NCI-H1092 (cell line): Measurements from ENCODE around the gene FTL.

Experiments
- DNase-seq: peaks from one replicate; lab custom pipeline; 2025; lab: John Stamatoyannopoulos, UW

The FTL gene

DNA sequence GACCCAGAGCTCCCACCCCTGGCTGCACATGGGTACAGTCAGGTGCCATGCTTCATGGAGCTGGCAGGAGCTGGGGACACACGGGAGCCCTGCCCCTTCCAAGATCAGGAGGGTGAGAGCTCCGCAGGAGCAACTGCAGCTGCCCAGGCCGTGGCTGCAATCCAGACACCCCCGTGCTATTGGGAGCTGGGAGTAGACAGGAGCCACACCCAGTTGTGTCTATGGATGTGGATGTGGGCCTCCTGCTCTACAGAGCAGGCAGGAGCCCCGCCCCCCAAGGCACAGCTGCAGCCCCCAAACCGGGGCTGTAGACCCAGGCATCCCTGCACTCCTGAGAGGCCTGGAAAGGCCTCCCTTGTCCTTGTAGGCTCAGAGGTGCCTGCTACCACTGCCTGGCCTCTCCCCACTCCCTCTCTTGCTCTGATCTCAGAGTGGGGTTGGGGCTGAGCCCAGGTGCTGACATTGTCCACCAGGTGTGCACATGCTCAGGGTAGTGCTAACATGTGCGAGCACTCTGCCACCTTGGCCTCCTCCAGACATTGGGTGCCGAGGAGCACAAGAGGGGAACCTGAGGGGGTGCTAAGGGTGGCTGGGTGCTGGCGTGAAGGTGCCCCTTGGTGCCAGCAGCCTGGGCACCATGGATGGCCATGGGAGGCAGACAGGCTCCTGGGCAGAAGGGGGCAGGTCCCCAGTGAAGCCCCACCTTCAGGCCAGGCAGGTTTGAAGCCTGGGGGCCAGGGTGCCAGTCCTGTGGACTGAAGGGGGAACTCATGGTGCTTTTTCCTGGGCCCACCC lies 18.4 kb upstream of the FTL start:
- no peak for DNase-seq

DNA sequence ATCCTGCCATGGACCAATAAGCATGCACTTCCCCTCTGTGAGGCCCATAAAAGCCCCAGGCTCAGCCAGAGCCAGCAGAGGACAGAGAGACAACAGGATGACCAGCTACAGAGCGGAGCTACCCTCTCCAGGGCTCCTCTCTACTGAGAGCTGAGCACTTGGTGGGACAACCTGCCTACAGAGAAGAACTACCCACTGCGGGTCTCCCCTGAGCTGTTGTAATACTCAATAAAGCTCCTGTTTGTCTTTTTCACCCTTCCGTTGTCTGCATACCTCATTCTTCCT lies 17.9 kb upstream of the FTL start:
- no peak for DNase-seq

DNA sequence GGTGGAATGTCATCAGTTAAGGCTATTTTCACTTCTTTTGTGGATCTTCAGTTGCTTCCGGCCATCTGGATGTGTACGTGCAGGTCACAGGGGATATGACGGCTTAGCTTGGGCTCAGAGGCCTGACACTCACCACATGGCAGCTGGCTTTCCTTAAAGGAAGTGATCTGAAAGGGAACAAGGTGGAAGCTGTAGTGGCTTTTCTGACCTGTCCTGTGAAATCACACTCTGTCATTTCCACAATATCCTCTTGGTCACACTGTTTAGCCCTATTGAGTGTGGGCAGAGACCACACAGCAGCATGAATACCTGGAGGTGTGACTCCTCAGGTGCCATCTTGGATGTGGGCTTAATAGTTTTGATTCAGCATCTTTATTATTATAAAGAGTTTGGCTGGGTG lies 14.9 kb upstream of the FTL start:
- no peak for DNase-seq

DNA sequence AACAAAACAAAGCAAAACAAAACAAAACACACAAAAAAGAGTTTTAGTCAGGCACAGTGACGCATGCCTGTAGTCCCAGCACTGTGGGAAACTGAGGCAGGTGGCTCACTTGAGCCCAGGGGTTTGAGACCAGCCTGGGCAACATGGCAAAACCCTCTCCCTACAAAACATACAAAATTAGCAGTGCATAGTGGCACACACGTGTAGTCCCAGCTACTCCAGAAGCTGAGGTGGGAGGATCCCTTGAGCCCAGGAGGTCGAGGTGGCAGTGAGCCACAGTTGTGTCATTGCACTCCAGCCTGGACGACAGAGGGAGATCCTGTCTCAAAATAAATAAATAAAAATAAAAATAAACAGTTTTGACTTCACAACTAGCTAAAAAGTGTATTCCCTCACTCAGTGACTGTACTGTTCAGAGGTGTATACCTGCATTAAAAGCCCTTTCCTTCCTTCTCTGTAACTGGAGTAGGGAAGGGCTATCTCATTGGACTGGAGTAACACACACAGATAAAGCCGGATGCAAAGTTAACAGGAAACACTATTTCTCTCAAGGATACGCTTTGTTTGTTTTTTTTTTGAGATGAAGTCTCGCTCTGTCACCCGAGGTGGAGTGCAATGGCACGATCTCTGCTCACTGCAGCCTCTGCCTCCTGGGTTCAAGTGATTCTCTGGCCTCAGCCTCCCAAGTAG lies 14.1 kb upstream of the FTL start:
- DNase-seq, result no peak

DNA sequence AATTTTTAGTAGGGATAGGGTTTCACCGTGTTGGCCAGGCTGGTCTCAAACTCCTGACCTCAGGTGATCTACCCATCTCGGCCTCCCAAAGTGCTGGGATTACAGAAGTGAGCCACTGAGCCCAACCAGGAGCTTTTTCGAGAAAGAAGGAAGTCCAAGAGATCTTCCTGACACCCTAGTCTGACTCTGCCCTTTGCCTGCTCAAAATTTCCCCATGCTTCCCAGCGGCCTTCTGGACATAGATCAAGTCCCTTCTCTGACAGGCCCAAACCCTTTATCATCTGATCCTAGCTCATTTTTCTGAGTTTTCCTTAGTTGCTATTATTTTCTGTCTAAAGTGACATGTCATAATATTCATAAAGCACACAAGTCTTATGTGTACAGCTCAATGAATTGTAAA lies 12.0 kb upstream of the FTL start:
- no peak for DNase-seq

DNA sequence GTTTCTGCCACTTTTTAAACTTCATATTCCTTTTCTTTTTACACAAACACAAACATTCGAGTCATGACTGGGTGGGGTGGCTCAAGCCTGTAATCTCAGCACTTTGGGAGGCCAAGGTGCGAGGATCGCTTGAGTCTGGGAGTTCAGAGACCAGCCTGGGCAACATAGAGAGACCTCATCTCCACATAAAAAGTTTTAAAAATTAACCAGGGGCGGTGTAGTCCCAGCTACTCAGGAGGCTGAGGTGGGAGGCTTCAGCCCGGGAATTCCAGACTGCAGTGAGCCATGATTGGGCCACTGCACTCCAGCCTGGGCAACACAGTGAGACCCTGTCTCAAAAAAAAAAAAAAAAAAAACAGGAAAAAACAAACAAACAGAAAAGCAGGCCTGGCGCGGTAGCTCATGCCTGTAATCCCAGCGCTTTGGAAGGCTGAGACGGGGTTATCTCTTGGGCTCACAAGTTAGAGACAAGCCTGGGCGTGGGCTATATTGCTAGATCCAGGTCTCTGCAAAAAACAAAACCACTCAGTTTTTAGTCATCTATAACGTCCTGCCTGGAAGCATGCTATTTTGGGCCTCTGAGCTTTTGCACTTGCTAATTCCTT lies 11.0 kb upstream of the FTL start:
- DNase-seq, result no peak

DNA sequence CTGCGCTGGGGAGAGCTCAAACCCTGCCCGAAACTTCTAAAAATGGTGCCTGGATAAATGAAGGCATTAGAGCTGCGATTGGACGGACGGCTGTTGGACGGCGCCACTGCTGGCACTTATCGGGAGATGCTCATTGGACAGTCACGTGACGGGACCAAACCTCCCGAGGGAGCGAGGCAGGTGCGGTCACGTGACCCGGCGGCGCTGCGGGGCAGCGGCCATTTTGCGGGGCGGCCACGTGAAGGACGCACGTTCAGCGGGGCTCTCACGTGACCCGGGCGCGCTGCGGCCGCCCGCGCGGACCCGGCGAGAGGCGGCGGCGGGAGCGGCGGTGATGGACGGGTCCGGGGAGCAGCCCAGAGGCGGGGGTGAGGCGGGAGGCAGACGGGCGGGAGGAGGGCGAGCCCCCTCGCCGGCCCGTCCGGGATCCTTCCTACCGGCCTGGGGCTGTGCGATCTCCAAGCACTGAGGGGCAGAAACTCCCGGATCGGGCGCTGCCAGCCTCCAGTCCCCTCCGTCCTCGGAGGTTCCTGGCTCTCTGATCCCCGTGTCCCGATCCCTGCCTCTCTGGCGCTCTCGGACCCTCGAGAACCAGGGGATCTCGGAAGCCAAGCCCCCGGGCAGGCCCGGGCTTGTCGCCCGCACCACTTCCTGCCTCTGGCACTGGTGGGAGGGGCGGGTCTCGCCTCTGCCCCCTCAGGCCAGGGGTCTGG lies 10.4 kb upstream of the FTL start, which contains the start of gene BAX:
Gene BAX, plus strand, starts transcription at position 281 of the 713 bp plus-strand sequence. Its CDS starts 54 bp downstream, at position 335.
- DNase-seq, result peak; percentile 91

DNA sequence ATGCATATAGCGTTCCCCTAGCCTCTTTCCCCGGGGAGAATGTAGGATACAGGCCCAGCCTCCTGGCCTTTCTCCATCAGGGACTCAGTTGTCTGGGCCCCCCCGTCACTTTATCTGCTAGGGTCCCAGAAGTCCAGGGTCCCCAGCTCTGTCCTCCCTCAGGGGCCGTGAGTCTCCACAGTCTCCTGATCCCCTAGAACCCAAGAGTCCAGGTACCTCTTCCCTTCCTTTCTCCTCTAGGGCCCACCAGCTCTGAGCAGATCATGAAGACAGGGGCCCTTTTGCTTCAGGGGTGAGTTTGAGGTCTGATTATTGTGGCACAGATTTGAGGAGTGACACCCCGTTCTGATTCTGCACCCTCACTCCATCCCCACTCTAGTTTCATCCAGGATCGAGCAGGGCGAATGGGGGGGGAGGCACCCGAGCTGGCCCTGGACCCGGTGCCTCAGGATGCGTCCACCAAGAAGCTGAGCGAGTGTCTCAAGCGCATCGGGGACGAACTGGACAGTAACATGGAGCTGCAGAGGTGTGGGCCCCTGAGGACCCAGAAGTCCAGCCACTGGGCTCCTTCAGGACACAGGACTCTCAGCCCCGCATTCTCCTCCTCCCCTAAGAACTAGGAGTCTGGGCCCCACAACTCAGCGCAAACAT lies 9.7 kb upstream of the FTL start:
- no peak for DNase-seq

DNA sequence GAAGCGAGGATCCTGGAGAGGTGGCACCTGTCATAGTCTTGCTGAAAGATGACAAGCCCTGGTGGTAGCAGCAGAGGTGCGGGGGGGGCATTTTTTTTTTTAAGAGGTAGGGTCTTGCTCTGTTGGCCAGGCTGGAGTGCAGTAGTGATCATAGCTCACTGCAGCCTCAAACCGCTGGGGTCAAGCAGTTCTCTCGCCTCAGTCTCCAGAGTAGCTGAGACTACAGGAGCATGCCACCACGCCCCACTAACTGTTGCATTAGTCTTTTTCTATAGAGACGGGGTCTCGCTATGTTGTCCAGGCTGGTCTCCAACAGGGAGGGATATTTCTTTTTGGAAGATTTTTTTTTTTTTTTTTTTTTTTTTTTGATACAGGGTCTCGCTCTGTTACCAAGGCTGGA lies 7.1 kb upstream of the FTL start:
- no peak for DNase-seq

DNA sequence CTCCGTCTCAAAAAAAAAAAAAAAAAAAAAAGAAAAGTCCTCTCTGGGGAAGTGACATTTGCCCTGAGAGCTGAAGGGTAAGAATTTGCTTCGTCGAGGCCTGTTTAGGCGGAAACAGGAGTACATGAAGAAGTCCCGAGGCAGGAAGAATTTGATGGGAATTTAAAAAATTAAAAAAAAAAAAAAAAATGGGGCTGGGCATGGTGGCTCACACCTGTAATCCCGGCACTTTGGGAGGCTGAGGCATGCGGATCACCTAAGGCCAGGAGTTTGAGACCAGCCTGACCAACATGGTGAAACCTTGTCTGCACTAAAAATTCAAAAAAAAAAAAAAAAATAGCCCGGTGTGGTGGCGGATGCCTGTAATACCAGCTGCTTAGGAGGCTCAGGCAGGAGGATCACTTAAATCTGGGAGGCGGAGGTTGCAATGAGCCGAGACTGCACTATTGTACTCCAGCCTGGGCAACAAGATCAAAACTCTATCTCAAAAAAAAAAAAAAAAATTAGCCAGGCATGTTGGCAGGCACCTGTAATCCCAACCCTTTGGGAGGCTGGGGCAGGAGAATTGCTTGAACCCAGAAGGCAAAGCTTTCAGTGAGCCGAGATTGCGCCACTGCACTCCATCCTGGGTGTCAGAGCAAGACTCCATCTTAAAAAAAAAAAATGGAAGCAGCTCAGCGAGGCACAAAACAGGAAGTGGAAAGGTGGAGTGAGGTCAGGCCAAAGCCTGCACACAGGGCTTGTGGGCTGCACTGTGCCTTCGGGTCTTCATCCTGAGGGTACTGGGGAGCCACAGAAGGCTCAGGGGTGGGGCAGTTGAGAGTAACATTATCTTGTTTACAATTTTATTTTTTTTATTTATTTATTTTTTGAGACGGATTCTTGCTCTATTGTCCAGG lies 5.5 kb upstream of the FTL start:
- no peak for DNase-seq

DNA sequence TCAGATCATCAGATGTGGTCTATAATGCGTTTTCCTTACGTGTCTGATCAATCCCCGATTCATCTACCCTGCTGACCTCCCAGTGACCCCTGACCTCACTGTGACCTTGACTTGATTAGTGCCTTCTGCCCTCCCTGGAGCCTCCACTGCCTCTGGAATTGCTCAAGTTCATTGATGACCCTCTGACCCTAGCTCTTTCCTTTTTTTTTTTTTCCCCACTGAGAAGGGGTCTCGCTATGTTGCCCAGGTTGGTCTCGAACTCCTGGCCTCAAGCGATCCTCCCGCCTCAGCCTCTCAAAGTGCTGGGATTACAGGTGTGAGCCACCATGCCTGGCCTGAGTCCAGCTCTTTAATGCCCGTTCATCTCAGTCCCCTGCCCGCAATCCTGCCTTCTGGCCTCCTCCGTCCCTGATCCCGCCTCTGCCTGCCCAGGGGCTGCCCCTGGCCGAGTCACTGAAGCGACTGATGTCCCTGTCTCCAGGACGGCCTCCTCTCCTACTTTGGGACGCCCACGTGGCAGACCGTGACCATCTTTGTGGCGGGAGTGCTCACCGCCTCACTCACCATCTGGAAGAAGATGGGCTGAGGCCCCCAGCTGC lies 4.0 kb upstream of the FTL start:
- no peak for DNase-seq

DNA sequence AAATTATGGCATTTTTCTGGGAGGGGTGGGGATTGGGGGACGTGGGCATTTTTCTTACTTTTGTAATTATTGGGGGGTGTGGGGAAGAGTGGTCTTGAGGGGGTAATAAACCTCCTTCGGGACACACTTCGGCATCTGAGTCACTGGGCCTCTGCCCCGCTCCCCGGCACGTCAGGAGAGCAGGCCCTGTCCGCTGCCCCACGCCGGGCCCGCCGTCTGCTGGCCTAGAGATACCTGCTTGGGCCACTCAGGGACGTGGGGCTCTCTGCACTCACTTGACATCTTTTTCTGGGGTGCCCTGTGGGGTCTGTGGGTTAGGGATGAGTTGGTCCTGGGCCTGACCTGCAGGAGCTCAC lies 3.5 kb upstream of the FTL start:
- DNase-seq, result no peak

DNA sequence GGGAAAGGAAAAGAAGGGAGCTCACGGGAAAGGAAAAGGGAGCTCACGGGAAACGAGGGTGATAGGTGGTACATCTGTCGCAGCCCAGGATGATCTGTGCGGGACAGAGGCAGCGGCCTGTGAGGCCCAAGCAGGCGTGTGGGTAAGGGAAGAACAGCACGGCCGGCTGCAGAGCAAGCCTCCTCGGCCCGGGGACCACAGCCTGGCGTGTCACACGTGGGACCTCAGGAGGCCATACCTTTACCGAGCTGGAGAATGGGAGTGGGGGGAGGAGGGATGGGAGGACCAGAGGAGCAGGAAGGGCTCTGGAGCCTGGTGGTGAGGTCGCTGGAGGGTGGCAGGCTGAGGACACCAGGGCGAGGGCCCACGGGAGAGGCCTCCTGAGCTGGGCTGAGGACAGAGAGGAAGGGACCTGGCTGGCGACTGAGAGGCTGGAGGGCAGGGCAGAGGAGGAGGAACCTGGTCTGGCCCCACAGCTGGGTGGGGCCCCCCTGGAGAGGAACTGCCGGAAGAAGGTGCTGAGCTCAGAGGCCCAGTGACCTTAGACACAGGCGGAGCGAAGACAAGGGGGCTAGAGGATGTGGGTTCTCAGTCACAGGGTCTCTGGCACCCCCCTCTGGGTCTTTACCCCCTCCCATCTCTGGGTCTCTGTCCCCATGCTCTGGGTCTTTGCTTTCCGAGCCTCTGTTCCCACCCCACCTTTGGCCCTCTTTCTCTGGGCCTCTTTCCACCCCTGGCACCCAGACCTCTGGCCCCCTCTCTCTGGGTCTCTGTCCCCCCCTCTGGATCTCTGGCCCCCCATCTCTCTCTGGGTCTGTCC lies 2.9 kb upstream of the FTL start:
- DNase-seq, result no peak

DNA sequence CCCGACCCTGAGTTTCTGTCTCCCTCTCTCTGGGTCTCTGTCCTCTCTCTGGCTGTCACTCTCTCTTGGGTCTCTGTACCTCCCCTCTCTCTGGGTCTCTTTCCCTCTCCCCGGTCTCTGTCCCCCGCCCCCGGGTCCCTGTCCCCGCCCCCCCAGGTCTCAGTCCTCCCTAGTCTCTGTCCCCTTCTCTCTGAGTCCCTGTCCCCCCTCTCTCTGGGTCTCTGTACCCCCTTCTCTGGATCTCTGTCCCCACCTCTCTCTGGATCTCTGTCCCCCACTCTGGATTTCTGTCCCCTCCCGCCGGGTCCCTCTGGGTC lies 2.3 kb upstream of the FTL start:
- no peak for DNase-seq

DNA sequence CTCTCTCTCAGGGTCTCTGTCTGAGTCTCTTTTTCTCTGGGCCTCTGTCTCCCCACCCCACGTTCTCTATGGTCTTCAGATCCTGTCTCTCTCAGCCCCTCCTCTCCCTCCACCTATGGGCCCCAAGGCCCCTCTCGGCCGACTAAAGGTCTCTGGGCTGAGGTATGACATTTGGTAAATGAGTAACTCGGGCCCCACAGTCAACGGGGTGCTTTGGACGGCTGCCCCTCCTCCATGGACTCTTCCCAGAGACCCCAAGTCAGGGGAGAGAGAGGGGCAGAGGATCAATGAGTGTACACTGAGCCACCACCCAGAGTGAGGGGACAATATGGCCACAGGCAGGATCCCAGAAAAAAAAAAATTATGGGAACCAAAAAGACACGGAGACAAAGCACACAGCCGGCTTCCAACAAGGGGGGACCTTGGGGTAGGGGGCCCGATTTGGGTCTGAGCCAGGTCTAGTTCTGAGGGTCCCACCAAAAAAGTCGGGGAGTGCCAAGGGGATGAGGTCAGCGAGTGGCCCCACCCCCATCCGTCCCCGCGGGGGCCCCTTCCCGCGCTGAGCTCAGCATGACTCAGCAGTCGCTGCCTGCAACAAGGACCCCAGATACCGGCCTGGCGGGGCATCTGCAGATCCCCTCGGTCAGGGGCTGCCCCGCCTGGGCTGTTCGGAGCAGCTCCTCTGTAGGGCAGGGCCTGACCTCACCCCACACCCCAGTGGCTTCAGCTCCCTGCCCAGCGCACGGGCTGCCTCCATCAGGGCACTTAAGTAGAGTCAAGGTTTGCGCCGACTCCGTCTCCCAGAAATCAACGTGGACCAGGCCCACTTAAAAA lies 1.5 kb upstream of the FTL start:
- DNase-seq, result no peak

DNA sequence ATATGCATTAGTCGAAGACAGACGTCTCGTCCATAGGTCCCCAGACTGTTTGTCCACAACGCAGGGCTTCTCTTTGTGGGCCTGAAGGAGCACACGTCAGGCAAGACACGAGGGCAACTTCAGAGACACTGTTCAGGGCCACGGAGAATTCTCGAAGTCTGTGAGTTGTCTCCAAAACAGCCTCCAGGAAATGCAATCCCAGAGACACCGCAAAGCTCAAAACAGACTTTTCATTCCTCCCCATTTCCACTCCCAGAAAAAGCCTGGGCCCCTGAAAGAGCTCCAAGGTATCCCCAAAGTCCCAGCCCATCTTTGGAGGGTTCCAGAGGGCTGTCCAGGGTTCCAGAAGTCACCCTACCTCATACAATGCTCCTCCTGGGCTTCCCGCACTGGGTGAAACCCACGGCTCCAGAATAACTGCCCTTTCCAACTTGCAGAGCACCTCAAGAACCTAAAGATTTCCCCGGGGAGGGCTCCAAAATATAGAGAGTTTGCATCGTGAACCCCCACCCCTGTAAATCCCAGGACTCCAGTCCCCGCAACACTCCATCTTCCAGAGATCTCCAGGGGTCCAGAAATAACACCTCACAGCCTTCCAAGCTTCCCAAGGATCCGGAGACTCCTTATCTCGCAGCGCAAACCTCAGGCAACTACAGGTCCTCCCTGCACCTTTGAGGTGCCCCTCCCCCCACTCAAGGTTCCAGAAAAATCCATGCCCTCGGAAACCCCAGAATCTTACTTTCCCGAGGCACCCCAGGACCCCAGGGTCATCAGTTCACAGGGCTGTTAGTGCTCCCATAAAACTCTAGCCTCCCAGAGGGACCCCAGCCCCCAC lies 687 bp upstream of the FTL start:
- DNase-seq, result no peak

DNA sequence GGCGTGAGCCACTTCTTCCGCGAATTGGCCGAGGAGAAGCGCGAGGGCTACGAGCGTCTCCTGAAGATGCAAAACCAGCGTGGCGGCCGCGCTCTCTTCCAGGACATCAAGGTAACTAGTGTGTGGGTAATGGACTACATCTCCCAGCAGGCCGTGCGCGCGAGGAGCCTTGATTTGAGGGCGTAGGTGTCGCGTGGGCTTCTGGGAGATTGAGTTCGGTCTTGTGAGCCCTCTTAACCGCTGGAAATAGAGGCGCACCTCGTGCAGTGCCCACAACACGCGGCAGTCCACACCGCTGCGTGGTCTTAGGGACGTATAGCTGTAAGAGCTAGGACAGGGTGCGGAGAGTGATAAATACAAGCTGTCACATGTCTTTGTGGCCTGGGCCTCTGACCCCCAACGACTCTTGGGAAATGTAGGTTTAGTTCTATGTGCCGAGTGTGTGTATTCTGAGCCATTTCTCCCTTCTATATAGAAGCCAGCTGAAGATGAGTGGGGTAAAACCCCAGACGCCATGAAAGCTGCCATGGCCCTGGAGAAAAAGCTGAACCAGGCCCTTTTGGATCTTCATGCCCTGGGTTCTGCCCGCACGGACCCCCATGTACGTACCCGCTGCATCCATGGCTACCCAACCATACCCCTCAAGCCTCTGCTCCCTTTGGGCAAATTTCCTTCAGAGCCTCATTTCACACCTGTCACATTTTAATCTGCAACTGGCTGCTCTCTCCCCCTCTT lies 864 bp downstream of the FTL start:
- DNase-seq, result peak; percentile 72
